ENCODE results near the gene DOK5. TPM values are rescaled to one million over a fixed set of nuclear protein-coding genes. Genes with fewer than 3 reads are reported as not detected.
A peak's percentile ranks its signal among the peaks of the same experiment; 100 is the strongest.

Gene DOK5
- total and polyA plus RNA-seq, 12 donors: 0.51 to 21.1 (median 9.1) TPM

GRCh38 chr20:54506643-54507042, 31.2 kb downstream of the DOK5 start:
- Histone ChIP-seq H3K4me1 (no peaks in the 10 kb centered on the region), H3K9me3 (no peaks in the 10 kb centered on the region), H3K27ac (no peak overlapping the region), H3K27me3 (no peaks in the 10 kb centered on the region), H3K36me3 (no peaks in the 10 kb centered on the region), H3K4me3 (no peak overlapping the region)
- no peak for DNase-seq
- WGBS, 2 donors: 93 to 94% methylated on average over 6 of the region's 6 CpGs
- no peak for ATAC-seq
- intact Hi-C loops (cut with DNase I): no loop called here
- TF ChIP-seq, protein P1, sequence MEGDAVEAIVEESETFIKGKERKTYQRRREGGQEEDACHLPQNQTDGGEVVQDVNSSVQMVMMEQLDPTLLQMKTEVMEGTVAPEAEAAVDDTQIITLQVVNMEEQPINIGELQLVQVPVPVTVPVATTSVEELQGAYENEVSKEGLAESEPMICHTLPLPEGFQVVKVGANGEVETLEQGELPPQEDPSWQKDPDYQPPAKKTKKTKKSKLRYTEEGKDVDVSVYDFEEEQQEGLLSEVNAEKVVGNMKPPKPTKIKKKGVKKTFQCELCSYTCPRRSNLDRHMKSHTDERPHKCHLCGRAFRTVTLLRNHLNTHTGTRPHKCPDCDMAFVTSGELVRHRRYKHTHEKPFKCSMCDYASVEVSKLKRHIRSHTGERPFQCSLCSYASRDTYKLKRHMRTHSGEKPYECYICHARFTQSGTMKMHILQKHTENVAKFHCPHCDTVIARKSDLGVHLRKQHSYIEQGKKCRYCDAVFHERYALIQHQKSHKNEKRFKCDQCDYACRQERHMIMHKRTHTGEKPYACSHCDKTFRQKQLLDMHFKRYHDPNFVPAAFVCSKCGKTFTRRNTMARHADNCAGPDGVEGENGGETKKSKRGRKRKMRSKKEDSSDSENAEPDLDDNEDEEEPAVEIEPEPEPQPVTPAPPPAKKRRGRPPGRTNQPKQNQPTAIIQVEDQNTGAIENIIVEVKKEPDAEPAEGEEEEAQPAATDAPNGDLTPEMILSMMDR (IDR thresholded peaks at IDR 0.05): no peak

DNA sequence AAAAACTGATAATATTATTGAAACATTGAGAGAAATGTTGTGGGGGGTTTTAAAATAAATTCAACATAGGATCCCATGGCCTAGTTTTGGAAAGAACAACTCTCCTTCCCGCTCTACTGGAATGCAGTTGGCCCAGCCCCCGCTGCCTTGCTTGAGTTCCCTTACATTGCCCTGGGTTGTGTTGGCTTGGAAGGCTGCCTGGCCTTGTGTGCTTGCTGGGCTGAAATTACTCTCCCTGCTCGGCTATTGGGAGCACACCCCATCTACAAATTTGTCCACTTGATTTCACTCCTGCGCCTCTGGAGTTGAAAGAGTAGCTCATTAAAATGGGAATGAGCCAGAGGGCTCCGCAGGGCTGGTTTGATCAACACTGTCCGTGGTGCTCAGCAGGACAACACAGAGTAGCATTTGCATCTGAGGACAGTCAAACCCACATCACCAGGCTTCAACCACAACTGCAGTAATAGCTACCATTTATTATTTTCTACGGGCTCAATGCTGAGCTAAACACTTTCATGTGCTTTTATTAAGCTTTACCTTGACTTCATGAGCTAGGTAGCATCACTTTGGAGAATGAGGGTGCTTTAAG, 35.2 kb downstream of the DOK5 start:
- intact Hi-C loops (cut with DNase I): no loop called here
- Histone ChIP-seq H3K27ac (no peak overlapping the region), H3K4me3 (no peak overlapping the region), H3K9me3 (peaks cover 0 to 16% (median 0%) of the 10 kb centered on the region in 11 donors), H3K27me3 (no peaks in the 10 kb centered on the region), H3K4me1 (peaks cover 0 to 3% (median 0%) of the 10 kb centered on the region in 9 donors), H3K36me3 (no peaks in the 10 kb centered on the region)
- TF ChIP-seq, protein P1 (IDR thresholded peaks at IDR 0.05): no peak
- peak; percentile 55 to 88 (median 75) for ATAC-seq
- DNase-seq: peak; percentile 19 to 63
- 59 to 71% methylated on average over 7 of the region's 7 CpGs for WGBS, 2 donors

- H3K27ac ChIP-seq: no peak overlapping the region
- peaks cover 0 to 16% (median 0%) of the 10 kb centered on the region in 11 donors for H3K9me3 ChIP-seq
- H3K4me3 ChIP-seq: no peak overlapping the region
- H3K27me3 ChIP-seq: no peaks in the 10 kb centered on the region
- ATAC-seq (no peak), DNase-seq (no peak)
- no peaks in the 10 kb centered on the region for H3K36me3 ChIP-seq
- intact Hi-C loops (cut with DNase I): no loop called here
- H3K4me1 ChIP-seq: peaks cover 0 to 3% (median 0%) of the 10 kb centered on the region in 9 donors
- TF ChIP-seq, protein P1 (IDR thresholded peaks at IDR 0.05): no peak
- WGBS, 2 donors: 84 to 91% methylated on average over 4 of the region's 4 CpGs
Observed at GRCh38 chr20:54512694-54513093, 37.3 kb downstream of the DOK5 start.

GRCh38 chr20:54514028-54514607, 38.7 kb downstream of the DOK5 start:
- DNase-seq (no peak), ATAC-seq (no peak)
- Histone ChIP-seq H3K4me3 (no peak overlapping the region), H3K9me3 (peaks cover 0 to 16% (median 0%) of the 10 kb centered on the region in 11 donors), H3K4me1 (peaks cover 0 to 3% (median 0%) of the 10 kb centered on the region in 9 donors), H3K27ac (no peak overlapping the region), H3K36me3 (no peaks in the 10 kb centered on the region), H3K27me3 (no peaks in the 10 kb centered on the region)
- WGBS, 2 donors: 72 to 77% methylated on average over 3 of the region's 3 CpGs
- intact Hi-C loops (cut with DNase I): no loop called here
- TF ChIP-seq, protein P1 (IDR thresholded peaks at IDR 0.05): no peak
